NCI-H2171 treated with DMSO at 0.1 percent for 48 hours (cell line): ENCODE results near the gene DELE1.

Experiments
- DNase-seq: peaks from one replicate; lab custom pipeline; 2025; lab: John Stamatoyannopoulos, UW

Gene DELE1

DNA sequence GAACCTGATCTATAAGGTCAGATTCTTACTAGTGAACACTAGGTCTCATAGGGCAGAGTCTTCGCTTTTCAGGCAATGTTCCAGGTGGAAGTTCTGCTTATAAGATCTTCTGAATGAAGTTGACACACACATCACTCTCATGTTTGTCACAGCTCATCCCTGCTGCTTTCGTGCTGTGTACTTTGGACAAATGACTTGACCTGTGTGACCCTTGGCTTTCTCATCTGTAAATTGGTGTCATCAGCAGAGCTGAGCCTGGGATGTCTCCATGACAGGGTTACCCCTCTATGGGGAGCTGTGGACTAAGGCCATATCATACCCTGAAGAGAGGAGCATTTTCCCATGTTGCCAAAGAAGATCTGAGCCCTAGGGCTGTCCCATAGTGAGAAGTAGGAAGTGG, 2.8 kb downstream of the DELE1 start:
- no peak for DNase-seq

DNA sequence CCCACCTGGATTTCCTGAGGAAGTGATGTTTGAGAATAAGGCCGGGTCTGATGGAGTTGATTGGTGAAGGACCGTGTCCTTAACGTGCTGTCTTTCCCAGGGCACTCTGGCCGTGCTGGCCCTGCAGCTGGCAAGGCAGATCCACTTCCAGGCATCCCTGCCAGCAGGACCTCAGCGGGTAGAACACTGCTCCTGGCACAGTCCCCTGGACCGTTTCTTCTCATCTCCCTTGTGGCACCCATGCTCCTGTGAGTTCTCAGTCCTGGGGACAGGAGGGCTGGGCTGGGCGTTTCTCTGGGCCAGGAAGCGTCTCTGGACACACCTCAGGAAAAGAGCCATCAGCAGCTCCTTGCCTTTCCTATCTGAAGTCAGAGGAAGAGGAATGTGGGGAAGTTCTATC, 4.4 kb downstream of the DELE1 start:
- no peak for DNase-seq

DNA sequence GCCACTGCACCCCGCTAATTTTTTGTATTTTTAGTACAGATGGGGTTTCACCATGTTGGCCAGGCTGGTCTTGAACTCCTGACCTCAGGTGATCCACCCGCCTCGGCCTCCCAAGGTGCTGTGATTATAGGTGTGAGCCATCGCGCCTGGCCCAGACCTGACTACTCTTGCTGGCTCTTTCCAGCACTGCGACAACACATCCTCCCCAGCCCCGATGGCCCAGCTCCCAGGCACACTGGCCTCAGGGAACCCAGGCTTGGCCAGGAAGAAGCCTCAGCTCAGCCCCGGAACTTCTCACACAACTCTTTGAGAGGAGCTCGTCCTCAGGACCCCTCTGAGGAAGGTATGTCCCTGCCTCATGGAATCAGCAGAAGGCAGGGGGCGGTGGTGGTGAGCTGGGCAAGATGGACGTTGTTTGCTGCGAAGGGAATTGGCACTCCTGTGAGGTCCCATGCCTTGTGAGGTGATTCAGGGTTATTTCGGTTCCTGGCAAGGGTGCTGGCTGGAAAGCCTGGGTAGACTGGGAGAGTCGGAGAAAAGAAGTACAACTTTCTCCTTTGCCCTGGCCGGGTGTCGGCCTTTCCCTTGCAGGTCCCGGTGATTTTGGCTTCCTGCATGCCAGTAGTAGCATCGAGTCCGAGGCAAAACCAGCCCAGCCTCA, 5.9 kb downstream of the DELE1 start:
- no peak for DNase-seq

DNA sequence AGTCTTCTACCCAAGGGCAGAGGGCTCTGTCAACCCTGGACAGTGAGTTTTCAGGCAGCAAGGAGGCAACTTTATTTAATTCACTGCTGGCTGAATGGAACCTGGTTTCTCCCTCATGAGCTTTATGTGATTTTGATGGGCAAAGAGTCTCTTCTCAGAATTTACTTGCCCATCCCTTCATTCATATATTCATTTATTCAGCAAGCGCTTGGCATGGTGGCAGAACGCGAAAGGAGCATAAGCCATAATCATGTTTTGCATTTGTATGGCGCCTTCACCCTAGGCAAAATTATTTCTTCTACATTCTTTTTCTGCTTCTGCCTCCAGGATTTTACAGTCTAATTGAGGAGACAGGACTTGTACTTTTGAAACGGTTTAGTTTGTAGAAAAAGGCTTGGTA, 8.0 kb downstream of the DELE1 start:
- no peak for DNase-seq

DNA sequence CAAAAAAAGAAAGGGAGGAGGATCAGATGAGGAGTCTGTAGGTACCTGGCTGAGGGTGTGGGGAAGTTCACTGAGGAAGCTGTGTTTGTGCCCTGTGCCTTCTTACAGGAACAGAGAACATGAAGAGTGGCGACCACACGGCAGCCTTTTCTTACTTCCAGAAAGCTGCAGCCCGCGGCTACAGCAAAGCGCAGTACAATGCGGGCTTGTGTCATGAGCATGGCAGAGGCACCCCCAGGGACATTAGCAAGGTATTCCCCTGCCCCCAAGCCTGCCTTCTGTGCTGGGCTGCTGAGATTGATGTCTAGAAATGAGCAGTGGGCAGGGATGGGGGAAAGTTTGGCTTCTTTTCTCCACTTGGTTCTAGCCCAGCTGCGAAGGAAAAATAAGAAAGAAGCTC, 9.5 kb downstream of the DELE1 start:
- no peak for DNase-seq

DNA sequence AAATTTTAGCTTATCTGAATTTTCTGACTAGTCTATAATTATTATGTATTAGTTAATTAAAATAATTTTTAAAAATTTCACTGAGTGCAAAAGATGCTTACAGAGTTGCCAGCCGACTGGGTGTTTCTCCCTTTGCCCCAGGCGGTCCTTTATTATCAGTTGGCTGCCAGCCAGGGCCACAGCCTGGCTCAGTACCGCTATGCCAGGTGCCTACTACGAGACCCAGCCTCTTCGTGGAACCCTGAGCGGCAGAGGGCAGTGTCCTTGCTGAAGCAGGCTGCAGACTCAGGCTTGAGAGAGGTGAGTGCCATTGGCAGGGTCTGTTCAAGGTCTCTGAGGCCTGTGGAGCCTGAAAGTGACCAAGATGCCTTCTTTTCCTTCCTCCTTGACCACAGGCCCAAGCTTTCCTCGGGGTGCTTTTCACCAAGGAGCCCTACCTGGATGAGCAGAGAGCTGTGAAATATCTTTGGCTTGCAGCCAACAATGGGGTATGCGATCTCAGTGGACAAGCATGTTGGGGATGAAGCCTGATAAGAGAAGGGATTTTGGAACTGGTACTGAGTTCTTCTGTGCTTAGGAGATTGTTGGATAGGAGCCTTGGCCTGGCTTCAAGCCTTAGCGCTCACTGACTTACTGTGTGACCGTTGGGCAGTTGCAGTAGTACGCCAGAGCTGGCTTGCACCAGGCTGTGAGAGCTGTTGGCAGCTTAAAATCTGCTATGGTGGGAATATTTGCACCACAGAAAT, 10.6 kb downstream of the DELE1 start:
- peak; percentile 46 for DNase-seq

DNA sequence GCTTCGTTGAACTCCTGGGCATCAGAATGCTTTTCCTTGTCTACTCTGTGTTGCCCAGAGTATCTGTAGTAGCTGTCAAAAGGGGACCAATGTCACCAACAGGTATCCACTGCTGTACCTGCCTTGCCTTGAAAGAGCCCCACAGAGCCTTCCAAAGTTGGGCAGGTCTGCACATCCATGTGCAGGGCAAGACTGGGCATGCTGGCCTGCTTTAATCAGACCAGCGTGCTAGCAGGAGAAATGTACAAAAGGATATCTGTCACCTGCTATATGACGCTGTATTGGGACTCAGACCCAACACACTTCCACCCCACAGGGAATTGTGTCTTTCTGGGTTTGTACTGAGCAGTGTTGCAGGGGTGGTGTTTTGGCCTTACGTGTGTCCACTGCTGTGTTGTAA, 11.9 kb downstream of the DELE1 start:
- DNase-seq: no peak

DNA sequence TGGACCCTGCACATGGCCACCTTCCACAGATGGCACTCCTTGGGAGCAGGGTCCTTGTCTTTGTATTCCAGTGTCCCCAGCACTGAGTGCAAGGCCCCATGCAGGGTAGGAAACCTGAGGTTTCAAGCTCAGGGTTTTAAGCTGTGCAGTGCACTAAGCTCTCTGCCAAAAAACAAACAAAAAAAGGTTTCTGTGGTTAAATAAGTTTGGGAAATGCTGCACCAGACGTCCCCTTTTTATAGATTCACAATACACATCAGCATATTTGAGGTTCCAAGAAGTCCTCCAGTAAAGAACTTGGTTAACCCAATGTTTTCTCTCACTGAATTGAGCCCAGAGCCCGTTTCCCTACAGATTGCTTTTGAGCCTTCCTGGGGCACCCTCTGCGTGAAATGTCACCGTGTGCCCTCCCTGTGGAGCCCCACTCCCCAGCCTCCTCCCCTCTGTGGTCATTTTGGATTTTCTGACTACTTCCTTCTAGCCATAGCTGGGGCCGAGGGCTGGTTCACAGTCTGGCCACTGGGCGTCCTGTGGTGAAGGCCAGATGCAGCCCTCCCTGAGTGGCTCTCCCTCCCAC, 17.1 kb downstream of the DELE1 start:
- no peak for DNase-seq

DNA sequence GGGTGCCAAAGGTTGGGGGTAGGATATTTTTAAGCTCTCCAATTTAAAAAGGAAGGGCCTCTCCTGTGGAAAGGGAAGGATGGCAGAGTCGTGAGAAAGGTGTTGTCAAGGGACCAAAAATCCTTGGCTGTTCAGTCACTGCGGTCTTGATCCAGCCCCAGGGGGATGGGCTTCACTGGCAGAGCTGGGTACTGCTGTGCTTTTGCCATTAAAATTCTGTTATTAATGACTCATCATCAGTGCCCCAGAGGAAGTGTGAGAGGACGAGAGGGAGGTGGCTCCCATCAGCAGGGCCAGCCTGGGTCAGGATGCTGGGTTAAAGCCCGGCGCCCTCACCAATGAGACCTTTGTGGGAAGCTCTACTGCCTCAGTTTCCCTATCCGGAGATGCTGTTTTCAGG, 17.6 kb downstream of the DELE1 start:
- DNase-seq: no peak

DNA sequence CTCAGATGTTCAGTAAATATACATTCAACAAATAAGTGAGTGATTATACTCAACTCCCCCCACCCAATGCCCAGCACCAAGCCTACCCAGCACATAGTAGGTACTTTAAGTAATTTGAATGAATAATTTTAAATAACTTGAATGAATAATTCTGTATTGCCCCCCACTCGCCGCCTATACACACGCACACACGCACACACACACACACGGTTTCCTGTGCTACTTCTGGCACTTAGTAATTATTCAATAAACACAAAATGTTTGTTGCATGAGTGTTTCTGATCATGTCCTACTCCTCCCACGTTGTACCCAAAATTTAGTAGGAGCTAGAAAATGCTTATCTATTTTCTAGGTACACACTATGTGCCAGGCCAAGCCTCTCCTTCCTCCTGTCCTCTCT, 18.1 kb downstream of the DELE1 start:
- DNase-seq: no peak

DNA sequence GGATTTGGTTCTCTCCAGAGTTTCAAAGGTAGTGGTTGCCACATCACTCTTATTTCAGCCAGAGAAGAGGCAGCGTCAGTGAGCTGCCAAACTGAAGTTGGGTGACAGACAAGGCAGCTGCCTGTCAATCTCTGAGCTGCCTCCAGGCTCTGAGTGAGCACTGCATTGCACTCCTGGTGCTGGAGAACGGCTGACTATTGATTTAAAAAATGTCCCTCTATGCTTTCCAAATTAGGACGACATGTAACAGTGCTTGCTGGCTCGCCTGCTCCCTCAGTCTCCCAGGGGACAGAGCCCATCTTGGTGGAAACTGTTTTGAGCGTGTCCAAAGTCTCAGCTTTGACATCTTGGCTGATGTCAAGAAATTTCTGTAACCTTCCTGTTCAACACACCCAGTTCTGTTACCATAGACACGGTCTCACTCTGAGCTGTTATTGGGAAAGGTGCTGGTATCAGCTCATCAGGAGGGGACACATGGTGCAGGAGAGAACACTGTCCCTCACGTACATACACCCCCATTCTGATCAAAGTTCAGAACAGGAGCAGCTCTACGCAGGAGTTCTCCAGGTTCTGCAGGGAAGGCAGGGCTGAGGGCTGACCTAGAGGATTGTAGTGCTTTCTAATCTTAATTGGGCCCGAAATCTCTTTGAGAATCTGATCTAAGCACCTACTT, 18.6 kb downstream of the DELE1 start:
- DNase-seq: no peak

DNA sequence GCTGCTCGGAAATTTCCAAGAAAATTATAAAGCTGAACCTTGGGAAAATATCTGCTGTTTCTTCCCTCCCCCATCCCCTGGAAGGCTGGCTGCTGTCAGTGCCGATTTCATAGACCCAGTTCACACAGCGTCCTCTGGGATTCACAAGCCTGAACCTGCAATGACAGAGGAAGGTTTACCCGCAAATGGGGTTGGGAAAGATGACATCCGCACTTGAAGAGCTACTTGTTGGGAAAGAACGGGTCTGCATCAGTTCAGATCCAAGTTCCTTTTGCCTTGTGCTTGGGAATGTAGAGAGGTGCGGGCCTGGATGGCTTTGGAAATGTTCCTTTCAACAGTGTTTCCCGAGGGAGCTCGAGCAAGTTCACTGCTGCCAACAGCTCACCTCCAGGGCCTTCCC, 20.4 kb downstream of the DELE1 start:
- no peak for DNase-seq

DNA sequence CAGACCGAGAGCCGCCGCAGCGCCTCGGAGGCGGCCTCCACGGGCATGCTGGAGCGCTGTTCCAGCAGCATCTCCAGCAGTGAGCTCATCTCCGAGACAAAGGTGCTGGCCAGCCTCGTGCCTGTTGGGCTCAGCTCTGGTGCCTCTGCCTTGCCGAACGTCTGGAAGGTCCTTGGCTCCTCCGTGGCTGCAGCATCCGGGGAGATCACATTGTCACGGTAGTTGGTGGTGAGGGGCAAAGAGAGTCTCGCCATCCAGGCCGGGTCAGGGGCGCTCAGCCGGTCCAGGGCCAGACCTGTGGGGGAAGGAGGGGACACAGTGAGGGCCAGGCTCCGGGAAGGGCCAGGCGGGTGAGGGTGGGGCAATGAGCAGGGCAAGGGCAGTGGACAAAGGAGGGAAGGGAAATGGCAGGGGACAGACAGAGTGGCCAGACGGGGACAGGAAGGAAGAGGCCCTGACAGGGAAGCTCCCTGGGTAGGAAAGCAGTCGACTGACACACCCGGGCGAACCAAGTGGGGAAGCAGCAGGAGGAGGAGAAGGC, 21.9 kb downstream of the DELE1 start:
- no peak for DNase-seq

DNA sequence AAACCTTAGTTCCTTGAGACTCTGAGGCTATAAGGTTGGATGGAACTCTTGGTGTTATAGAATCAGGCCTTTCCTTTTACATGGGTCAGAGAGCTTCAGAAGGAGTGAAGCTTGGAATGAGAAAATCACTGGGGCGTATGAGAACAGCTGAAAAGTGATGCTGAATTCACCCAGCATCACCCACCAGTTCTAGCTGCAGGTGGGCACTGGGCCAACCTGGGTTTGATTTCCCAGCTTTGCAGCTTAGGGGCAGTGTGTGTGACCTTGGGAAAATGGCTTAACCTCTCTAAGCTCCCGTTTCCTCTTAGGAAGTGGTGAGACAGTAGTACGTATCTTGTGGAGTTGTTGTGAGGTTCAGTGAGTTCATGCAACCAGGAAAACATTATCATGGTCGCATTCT, 23.6 kb downstream of the DELE1 start:
- DNase-seq: no peak

DNA sequence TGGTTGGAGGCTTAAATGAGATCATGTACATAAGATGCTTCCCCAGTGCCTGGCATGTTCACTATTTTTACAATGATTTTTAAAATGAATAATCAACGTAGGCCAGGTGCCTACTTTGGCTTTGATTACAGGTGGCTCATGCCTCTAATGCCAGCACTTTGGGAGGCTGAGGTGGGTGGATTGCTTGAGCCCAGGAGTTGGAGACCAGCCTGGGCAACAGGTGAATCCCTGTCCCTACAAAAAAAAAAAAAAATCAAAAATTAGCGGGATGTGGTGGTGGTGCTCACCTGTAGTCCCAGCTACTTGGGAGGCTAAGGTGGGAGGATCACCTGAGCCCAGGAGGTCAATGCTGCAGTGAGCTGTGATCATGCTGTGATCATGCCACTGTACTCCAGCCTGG, 25.1 kb downstream of the DELE1 start:
- DNase-seq: no peak

DNA sequence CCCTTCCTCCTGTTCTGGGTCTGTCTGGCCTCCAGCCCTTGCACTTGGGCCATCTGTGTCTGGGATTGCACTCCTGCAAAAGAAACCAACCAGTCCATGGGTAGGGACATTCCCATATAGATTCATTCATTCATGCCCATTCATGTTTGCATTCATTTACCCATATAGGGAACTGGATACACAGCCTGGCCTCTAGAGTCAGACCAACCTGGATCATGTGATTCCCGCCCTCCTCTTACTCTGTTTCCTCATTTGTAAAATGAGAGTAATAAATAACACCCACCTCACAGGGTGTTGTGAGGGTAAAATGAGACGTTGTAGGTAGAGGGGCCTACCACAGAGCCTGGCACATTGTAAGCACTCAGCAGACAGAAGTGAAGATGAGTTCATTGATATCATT, 25.8 kb downstream of the DELE1 start:
- no peak for DNase-seq

DNA sequence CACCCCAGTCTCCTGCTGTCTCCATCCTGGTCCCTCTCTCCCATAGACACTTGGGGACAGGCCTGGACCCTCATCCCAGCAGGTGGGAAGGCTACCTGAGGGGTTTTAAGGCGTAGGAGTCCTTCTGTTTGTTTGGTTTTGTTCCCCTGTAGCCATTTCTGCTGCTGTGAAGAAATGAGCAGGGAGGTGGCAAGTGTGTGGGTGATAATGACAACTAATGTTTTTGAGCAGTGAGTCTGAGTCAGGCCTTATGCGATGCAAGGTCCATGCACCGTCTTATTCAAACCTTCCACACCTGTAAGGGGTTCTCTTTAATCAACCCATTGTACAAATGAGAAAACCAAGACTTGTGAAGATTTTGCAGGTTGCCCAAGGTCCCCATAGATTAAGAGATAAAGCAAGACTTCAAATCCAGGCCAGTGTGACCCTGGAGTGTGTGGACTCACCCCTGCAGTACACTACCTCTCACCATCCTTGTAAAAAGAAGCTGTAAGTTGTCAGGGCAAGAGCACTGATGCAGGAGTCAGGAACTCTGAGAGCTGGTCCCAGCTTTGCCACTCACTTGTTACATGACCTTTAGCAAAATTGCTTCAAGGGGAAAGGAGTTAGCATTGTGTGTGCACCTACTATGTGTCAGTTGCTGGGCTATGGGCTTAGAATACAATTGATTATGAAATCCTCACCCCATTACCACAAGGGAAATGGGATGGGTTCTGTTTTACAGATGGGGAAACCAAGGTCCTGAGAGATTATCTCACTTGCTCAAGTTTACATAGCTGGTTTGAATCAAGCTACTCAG, 26.7 kb downstream of the DELE1 start:
- no peak for DNase-seq

DNA sequence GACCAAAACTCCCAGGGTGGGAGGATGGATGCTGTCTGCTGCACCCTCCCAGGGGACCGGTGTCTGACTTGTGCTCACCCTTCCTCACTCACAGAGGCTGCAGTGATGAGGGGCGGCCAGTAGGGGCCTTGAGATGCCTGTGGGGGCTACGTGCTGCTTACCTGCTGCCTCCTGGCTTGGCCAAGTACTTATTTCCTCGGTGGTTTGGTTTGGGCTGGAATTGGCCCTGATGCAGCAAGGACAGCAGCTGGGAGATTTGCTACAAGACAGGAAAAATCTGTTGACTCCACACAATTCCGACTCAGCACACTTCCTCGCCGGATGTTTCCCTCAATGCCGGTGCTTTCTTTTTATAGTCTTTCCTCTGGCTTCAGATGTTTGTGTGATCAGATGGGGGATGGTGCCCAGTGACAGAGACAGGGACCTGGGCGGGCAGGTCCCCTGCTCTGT, 27.7 kb downstream of the DELE1 start:
- DNase-seq: no peak

DNA sequence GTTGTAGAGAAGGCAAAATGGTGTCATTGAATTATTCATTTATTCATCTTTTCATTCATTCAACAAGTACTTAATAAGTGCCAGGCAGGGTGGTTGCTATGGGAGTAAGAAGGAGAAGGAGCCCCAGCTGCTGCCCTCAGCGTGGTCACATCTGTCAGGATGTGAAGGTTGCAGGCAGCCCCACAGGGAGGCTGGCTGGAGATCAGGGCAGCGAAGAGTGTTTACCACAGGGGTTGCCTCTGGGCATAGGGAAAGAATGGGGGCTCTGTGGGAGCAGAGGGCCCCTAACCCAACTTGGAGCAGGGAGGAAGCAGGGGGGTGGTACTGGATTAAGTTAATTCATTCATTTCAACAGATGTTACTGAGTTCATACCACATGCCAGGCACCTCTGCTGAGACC, 28.3 kb downstream of the DELE1 start:
- no peak for DNase-seq

DNA sequence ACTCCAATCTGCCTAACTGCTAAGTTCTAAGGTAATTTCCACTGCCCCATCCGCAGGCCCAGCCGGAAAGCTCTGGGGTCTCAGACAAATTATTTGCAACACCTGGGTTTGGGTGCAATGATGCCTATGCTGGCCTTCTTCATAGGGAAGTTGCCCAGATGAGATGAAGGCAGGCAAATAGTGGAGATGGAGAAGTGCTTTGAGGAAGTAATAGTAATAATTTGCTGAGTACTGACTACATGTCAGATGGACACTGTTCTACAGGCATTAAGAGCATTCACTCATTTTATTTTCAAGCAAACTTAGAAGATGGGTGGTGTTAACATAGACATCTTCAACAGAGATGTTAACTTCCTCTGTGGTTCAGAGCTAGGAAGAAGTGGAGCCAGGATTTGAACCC, 30.5 kb downstream of the DELE1 start:
- no peak for DNase-seq

DNA sequence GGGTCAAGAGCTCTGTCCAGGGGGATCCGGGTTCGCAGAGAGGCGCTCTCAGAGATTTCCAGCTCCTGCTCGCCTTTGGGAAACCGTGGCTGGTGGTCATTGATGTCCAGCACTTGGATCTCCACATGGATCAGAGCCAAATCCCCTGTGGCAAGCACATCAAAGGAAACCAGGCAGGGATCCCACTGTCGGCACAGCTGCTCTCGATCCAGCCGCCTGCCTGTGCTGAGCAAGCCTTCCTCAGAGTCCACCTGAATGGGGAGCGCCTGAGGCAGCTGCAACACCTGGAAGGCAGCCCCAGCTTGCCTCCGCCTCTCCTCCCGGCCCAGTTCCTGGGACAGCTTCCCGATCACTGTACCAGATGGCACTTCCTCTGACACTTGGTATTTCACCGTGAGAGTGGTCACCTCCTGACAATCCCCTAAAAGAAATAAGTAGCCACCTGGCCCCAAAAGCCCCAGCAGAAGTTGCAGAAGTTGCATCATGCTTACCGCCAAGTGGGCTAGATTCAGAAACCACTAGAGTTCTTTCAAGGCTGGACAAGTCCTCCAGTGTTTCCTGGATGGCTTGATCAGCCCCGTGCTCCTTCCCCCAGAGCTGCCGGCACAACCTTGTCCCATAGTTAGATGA, 33.8 kb downstream of the DELE1 start:
- DNase-seq: no peak
